IPS-NIHi7 (cell line): ENCODE data around the gene SYNE1.
"Not testable (repeated sequence)": the region's sequence is repeated elsewhere in the genome, so short reads cannot be mapped to it uniquely, and the experiment has no call there.

Experiments used
- DNase-seq: peaks from one replicate; pipeline ENCODE4 v3.0.0; 2012; ENCODE audit warnings: mixed read lengths; ENCODE audit errors: extremely low spot score

SYNE1 gene

GRCh38 chr6:152098683-152099082 is 538.5 kb downstream of the SYNE1 start:
- DNase-seq, result no peak

- no peak for DNase-seq
Measured at GRCh38 chr6:152096863-152097496, 540.2 kb downstream of the SYNE1 start.

- peak; percentile 56 for DNase-seq
Measured at GRCh38 chr6:152094992-152095592, 542.1 kb downstream of the SYNE1 start.

- DNase-seq, result no peak
Measured at GRCh38 chr6:152094276-152094675, 542.9 kb downstream of the SYNE1 start.

GRCh38 chr6:152093711-152094110 is 543.5 kb downstream of the SYNE1 start:
- no peak for DNase-seq

GRCh38 chr6:152091851-152092341 is 545.3 kb downstream of the SYNE1 start:
- DNase-seq, result no peak

- DNase-seq, result no peak
Measured at GRCh38 chr6:152091201-152091600, 546.0 kb downstream of the SYNE1 start.

- no peak for DNase-seq
Measured at GRCh38 chr6:152089992-152090391, 547.2 kb downstream of the SYNE1 start.

- DNase-seq, result no peak
Measured at GRCh38 chr6:152087701-152088100, 549.5 kb downstream of the SYNE1 start.

- no peak for DNase-seq
Measured at GRCh38 chr6:152087096-152087495, 550.1 kb downstream of the SYNE1 start.

- no peak for DNase-seq
Measured at GRCh38 chr6:152086223-152086873, 550.8 kb downstream of the SYNE1 start.

- DNase-seq, result no peak
Measured at GRCh38 chr6:152085451-152085921, 551.7 kb downstream of the SYNE1 start.

- DNase-seq, result no peak
Measured at GRCh38 chr6:152078804-152079203, 558.4 kb downstream of the SYNE1 start.

- DNase-seq, result no peak
Measured at GRCh38 chr6:152078001-152078400, 559.2 kb downstream of the SYNE1 start.

GRCh38 chr6:152076242-152076641 is 560.9 kb downstream of the SYNE1 start:
- DNase-seq, result not testable (repeated sequence)

- no peak for DNase-seq
Measured at GRCh38 chr6:152071843-152072242, 565.3 kb downstream of the SYNE1 start.
